Peyer's patch (tissue), 4 donors: ENCODE data around the gene SCRN1.

ENCODE experiments used
- POLR2A ChIP-seq, 2 donors: fragments of 450-650 bp; IDR thresholded peaks; one replicate each; pipeline ENCODE4 v1.5.1; 2017; ENCODE audit warnings: antibody characterized with exemption in 2 of 2, mild to moderate bottlenecking in 2 of 2, moderate library complexity in 2 of 2
- TF ChIP-seq, protein P1 (sequence below), 6 experiments: fragments of 450-650 bp in 4 of 6; fragments of 200-600 bp in 2 of 6; sonication (generic) in 1 of 6; IDR thresholded peaks; one replicate each; pipeline ENCODE4 v1.5.1; 2017 to 2019; ENCODE audit warnings: antibody characterized with exemption in 6 of 6, mild to moderate bottlenecking in 3 of 6, moderate library complexity in 1 of 6

- TF ChIP-seq, protein P1, sequence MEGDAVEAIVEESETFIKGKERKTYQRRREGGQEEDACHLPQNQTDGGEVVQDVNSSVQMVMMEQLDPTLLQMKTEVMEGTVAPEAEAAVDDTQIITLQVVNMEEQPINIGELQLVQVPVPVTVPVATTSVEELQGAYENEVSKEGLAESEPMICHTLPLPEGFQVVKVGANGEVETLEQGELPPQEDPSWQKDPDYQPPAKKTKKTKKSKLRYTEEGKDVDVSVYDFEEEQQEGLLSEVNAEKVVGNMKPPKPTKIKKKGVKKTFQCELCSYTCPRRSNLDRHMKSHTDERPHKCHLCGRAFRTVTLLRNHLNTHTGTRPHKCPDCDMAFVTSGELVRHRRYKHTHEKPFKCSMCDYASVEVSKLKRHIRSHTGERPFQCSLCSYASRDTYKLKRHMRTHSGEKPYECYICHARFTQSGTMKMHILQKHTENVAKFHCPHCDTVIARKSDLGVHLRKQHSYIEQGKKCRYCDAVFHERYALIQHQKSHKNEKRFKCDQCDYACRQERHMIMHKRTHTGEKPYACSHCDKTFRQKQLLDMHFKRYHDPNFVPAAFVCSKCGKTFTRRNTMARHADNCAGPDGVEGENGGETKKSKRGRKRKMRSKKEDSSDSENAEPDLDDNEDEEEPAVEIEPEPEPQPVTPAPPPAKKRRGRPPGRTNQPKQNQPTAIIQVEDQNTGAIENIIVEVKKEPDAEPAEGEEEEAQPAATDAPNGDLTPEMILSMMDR (IDR thresholded peaks at IDR 0.05) = no peak
- no peak for TF ChIP-seq POLR2A (IDR thresholded peaks at IDR 0.05)
Observed at GRCh38 chr7:30005464-30005863, 15.9 kb upstream of the SCRN1 start.
